ENCODE results near the gene CEP41.

DNA sequence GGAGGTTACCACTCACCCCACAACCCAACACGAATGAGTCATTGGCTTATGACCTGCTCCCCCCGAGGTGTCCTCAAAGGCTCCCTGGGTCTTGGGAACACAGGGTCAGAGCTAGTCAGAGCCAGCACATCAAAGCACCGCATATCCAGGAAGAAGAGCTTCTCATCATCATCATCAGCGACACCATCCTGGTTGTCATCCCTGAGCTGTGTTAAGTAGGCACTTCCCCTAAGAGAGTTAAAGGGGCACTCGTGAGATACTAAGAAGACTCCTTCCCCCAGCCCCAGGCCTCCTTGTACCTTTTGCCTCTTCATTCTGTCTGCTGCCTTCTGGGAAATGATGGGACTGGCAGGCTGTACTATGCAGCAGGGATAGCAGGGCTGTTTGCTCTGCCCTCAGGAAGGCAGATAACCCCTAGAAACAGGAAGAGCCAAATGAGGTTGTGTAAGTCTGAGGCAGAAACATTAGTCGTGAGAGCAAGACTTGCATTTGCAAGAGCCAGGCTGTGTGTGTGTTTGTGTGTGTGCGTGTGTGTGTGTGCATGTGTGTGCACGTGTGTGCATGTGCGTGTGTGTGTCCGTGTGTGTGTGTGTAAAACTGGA is 71.6 kb downstream of the CEP41 start:
- TF ChIP-seq, protein P1, sequence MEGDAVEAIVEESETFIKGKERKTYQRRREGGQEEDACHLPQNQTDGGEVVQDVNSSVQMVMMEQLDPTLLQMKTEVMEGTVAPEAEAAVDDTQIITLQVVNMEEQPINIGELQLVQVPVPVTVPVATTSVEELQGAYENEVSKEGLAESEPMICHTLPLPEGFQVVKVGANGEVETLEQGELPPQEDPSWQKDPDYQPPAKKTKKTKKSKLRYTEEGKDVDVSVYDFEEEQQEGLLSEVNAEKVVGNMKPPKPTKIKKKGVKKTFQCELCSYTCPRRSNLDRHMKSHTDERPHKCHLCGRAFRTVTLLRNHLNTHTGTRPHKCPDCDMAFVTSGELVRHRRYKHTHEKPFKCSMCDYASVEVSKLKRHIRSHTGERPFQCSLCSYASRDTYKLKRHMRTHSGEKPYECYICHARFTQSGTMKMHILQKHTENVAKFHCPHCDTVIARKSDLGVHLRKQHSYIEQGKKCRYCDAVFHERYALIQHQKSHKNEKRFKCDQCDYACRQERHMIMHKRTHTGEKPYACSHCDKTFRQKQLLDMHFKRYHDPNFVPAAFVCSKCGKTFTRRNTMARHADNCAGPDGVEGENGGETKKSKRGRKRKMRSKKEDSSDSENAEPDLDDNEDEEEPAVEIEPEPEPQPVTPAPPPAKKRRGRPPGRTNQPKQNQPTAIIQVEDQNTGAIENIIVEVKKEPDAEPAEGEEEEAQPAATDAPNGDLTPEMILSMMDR (IDR thresholded peaks at IDR 0.05), result no peak
- no peak for TF ChIP-seq POLR2A (IDR thresholded peaks at IDR 0.05)

Measured in lower leg skin (tissue), 3 donors.